A673 (cell line): ENCODE data around the gene CMPK2. TPM values are rescaled to one million over a fixed set of nuclear protein-coding genes. Genes with fewer than 3 reads are reported as not detected.

ENCODE experiments used
- Bru-seq: library from RNA; stranded (reverse); fragments of 400-500 nt; gene quantifications from one replicate; lab custom pipeline; 2021; lab: Mats Ljungman, UMichigan
- BruChase-seq, 2 experiments: library from RNA; stranded (reverse); fragments of 400-500 nt; gene quantifications; one replicate each; lab custom pipeline; 2021; lab: Mats Ljungman, UMichigan
- BruUV-seq: library from RNA; stranded (reverse); fragments of 400-500 nt; replicated peaks from 2 replicates; lab custom pipeline; 2021; lab: Mats Ljungman, UMichigan
- CTCF ChIA-PET: fragments of 300-600 bp; sonication (Branson Sonifier 250); formaldehyde crosslinking; loops from one replicate; lab custom pipeline; 2022; ENCODE audit warnings: antibody characterized with exemption; lab: Charles Lee
- POLR2A ChIA-PET: fragments of 300-600 bp; sonication (Branson Sonifier 250); formaldehyde crosslinking; loops from one replicate; lab custom pipeline; 2022; ENCODE audit warnings: antibody characterized with exemption; ENCODE audit not compliant: low non-redundant PET; lab: Charles Lee
- DNase-seq: peaks from one replicate; pipeline ENCODE4 v3.0.0-alpha.2; 2015; ENCODE audit warnings: low spot score
- H3K27ac ChIP-seq: fragments of 200-600 bp; sonication (generic); 2 replicates; pipeline ENCODE4 v1.5.1; 2016; ENCODE audit warnings: mixed run types, low read depth, mild to moderate bottlenecking, mixed read lengths, antibody characterized with exemption, low read length; ENCODE audit not compliant: poor library complexity, severe bottlenecking
- H3K27me3 ChIP-seq: fragments of 200-600 bp; sonication (generic); replicated peaks from 2 replicates; pipeline ENCODE4 v1.6.1; 2017; ENCODE audit warnings: mixed run types, low read depth, mild to moderate bottlenecking, mixed read lengths, antibody characterized with exemption, low read length; ENCODE audit not compliant: insufficient read depth, poor library complexity
- H3K36me3 ChIP-seq: fragments of 200-600 bp; sonication (generic); 2 replicates; pipeline ENCODE4 v1.6.1; 2016; ENCODE audit warnings: mixed run types, mild to moderate bottlenecking, mixed read lengths, antibody characterized with exemption, low read length; ENCODE audit not compliant: insufficient read depth, poor library complexity, severe bottlenecking
- H3K4me1 ChIP-seq: fragments of 200-600 bp; sonication (generic); 2 replicates; pipeline ENCODE4 v1.6.1; 2017; ENCODE audit warnings: mixed run types, mild to moderate bottlenecking, mixed read lengths, antibody characterized with exemption, low read length; ENCODE audit not compliant: insufficient read depth, poor library complexity, severe bottlenecking
- H3K4me3 ChIP-seq: fragments of 200-600 bp; sonication (generic); 2 replicates; pipeline ENCODE4 v1.5.1; 2016; ENCODE audit warnings: low read depth, mixed run types, mild to moderate bottlenecking, mixed read lengths, low read length; ENCODE audit not compliant: poor library complexity, severe bottlenecking
- H3K9me3 ChIP-seq: fragments of 200-600 bp; sonication (generic); 2 replicates; pipeline ENCODE4 v1.6.1; 2016; ENCODE audit warnings: mixed run types, low read depth, mild to moderate bottlenecking, mixed read lengths, antibody characterized with exemption, low read length; ENCODE audit not compliant: poor library complexity, severe bottlenecking
- EZH2 ChIP-seq: fragments of 200-600 bp; sonication (generic); IDR thresholded peaks from 2 replicates; pipeline ENCODE4 v1.6.1; 2017; ENCODE audit warnings: borderline replicate concordance, low read depth, mild to moderate bottlenecking, mixed read lengths, antibody characterized with exemption, low read length; ENCODE audit not compliant: poor library complexity, severe bottlenecking
- intact Hi-C: fragments of 100-400 bp; cut with micrococcal nuclease; formaldehyde crosslinking; loops from one replicate; pipeline ENCODE4 v1.10.0; 2022; ENCODE audit not compliant: unreplicated experiment
- long read RNA-seq: library from polyadenylated mRNA; stranded (forward); transcript quantifications from one replicate; pipeline ENCODE4 v2.0.0, GENCODE V29; 2022
- total RNA-seq: library from RNA; stranded (reverse); gene quantifications from 2 replicates; pipeline ENCODE4 v1.2.3, GENCODE V29; 2021
- TF ChIP-seq, protein P1 (sequence below): fragments of 300-800, 200-600 bp; sonication (generic); conservative IDR thresholded peaks from 2 replicates; pipeline ENCODE4 v1.5.1; 2017; ENCODE audit warnings: low read depth, mild to moderate bottlenecking, antibody characterized with exemption, low read length, moderate library complexity, mixed read lengths

The CMPK2 gene, protein sequence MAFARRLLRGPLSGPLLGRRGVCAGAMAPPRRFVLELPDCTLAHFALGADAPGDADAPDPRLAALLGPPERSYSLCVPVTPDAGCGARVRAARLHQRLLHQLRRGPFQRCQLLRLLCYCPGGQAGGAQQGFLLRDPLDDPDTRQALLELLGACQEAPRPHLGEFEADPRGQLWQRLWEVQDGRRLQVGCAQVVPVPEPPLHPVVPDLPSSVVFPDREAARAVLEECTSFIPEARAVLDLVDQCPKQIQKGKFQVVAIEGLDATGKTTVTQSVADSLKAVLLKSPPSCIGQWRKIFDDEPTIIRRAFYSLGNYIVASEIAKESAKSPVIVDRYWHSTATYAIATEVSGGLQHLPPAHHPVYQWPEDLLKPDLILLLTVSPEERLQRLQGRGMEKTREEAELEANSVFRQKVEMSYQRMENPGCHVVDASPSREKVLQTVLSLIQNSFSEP
- total RNA-seq (3.3 and 4.6 TPM in 2 replicates), Bru-seq, nascent RNA (percentile 48 among the genes with signal in this experiment), BruChase-seq, experiment 1, labeled RNA remaining after a 2-hour chase (percentile 38 among the genes with signal in this experiment), BruChase-seq, experiment 2, labeled RNA remaining after a 6-hour chase (percentile 46 among the genes with signal in this experiment)
- long read RNA-seq, transcript CMPK2-201 (5 exons, 2,884 nt): major isoform, 9 of 12 reads
- long read RNA-seq, partial matches to known transcripts: 0 of 12 reads
- long read RNA-seq, other reads (novel, unspliced or antisense): 0 of 12 reads

DNA sequence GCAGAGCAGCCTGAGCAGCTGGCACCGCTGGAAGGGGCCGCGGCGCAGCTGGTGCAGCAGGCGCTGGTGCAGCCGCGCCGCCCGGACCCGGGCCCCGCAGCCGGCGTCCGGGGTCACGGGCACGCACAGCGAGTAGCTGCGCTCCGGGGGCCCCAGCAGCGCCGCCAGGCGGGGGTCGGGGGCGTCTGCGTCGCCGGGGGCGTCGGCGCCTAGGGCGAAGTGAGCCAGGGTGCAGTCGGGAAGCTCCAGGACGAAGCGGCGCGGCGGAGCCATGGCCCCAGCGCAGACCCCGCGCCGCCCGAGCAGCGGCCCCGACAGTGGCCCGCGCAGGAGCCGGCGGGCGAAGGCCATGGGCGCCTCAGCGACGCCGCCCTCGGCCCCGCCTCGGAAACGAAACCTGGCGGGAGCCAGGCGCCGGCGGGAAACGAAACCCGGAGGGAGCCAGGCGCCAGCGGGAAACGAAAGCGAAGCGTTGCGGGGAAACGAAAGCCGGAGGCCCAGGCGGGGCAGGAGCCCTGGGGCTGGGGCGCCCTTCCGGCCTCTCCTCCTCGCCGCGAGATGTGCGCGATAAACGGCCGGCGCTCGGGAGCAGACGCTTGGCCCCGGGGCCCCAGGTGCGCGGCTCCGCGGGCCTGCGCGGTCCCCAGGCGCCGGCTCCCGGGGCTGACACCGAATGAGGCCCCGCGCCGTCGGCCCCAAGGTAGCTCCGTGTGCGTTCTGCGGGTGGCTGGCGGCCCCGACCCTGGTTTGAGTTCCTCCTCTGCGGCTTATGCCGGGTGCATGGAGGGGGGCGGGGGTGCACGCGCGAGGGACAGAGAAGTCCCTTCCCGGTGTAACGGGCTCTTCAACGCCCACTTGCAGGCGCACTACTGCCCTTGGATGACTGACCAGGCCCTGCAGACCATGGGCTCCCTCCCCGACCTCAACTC lies at the start of gene CMPK2:
Gene CMPK2 (minus strand): TSS at position 562 of the 929 bp plus-strand sequence. CDS start 211 bp downstream, at position 351.
- TF ChIP-seq, protein P1, sequence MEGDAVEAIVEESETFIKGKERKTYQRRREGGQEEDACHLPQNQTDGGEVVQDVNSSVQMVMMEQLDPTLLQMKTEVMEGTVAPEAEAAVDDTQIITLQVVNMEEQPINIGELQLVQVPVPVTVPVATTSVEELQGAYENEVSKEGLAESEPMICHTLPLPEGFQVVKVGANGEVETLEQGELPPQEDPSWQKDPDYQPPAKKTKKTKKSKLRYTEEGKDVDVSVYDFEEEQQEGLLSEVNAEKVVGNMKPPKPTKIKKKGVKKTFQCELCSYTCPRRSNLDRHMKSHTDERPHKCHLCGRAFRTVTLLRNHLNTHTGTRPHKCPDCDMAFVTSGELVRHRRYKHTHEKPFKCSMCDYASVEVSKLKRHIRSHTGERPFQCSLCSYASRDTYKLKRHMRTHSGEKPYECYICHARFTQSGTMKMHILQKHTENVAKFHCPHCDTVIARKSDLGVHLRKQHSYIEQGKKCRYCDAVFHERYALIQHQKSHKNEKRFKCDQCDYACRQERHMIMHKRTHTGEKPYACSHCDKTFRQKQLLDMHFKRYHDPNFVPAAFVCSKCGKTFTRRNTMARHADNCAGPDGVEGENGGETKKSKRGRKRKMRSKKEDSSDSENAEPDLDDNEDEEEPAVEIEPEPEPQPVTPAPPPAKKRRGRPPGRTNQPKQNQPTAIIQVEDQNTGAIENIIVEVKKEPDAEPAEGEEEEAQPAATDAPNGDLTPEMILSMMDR: peak; percentile 30; the same call in 1 of the 2 replicates
- no peak for TF ChIP-seq EZH2
- no TSS peak for BruUV-seq
- intact Hi-C loops: no loop called here
- DNase-seq: peak; percentile 76
- Histone ChIP-seq H3K4me3 (peak within 1 kb of the TSS; percentile 70), H3K27me3 (no peaks in the 10 kb centered on the region), H3K27ac (peak within 1 kb of the TSS; percentile 85), H3K9me3 (no peaks in the 10 kb centered on the region), H3K4me1 (peaks cover 18% of the 10 kb centered on the region), H3K36me3 (peaks cover under 1% of the 10 kb centered on the region)
- POLR2A ChIA-PET: interaction anchor here (0.6 kb wide), 1 partner anchor 9 kb away, joined by 9 read pairs; no protein-coding TSS in a partner anchor
- CTCF ChIA-PET: interaction anchor here (1.1 kb wide), 1 partner anchor 155 kb away, joined by 4 read pairs; no protein-coding TSS in a partner anchor

DNA sequence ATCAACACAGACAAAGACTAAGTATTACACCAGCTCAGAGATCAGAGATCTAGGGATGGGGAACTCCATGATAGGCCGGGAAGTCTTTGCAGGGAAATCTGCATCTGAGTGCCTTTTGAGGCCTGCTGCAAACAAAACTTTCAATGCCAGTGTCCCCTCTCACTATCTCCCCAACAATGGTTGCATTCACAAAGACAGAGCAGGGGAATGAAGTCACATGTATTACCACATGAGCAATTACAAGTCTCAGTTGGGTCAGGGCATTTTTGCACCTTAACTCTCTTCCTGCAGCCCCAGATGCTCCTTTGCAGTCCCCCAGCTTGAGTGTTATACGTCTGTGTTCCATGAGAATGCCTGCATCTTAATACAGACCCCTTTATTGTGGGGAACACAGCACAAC lies 49.7 kb upstream of the CMPK2 start:
- no peak for DNase-seq
- peaks cover 4% of the 10 kb centered on the region for H3K4me1 ChIP-seq
- intact Hi-C loops: loop anchor here (5.0 kb wide), 1 partner anchor 112 kb away; no protein-coding TSS in a partner anchor
- H3K36me3 ChIP-seq: no peaks in the 10 kb centered on the region
- ChIA-PET CTCF (interaction anchor here (0.6 kb wide), 1 partner anchor 98 kb away, joined by 3 read pairs; no protein-coding TSS in a partner anchor), POLR2A (no interaction called here)
- no peaks in the 10 kb centered on the region for H3K27me3 ChIP-seq
- no peak overlapping the region for H3K27ac ChIP-seq
- TF ChIP-seq, protein P1: no peak
- TF ChIP-seq EZH2: no peak
- H3K4me3 ChIP-seq: no peak overlapping the region
- no TSS peak for BruUV-seq
- no peaks in the 10 kb centered on the region for H3K9me3 ChIP-seq
